Neural progenitor cell (in vitro differentiated cells): ENCODE data around the gene CHRD.

ENCODE experiments used
- EZH2 ChIP-seq: fragments of 200-600 bp; sonication (generic); IDR thresholded peaks from 2 replicates; pipeline ENCODE4 v1.6.1; 2017; ENCODE audit warnings: antibody characterized with exemption, mild to moderate bottlenecking, moderate library complexity
- TF ChIP-seq, protein P1 (sequence below): fragments of 200-600 bp; sonication (generic); IDR thresholded peaks from 2 replicates; pipeline ENCODE4 v1.5.1; 2017; ENCODE audit warnings: antibody characterized with exemption, mild to moderate bottlenecking

DNA sequence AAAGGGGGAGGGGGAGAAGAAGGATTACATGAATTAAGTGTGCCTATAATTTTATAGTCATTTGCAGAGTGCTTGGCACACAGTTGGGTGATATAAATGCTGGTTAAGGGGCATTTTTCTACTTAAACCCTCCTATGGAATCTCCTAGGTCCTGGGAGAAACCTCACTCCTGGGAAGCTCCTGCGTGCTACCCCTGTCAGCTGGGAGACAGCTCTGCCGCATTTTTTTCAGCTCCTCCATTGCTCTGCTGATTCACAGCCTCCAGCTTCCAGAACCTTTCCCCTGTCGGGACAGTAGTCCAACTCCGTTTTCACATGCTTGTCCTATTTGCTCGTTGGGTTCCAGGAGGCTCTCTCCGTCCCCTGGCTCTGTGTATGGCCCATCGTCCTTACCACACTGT, 59.2 kb downstream of the CHRD start:
- TF ChIP-seq, protein P1, sequence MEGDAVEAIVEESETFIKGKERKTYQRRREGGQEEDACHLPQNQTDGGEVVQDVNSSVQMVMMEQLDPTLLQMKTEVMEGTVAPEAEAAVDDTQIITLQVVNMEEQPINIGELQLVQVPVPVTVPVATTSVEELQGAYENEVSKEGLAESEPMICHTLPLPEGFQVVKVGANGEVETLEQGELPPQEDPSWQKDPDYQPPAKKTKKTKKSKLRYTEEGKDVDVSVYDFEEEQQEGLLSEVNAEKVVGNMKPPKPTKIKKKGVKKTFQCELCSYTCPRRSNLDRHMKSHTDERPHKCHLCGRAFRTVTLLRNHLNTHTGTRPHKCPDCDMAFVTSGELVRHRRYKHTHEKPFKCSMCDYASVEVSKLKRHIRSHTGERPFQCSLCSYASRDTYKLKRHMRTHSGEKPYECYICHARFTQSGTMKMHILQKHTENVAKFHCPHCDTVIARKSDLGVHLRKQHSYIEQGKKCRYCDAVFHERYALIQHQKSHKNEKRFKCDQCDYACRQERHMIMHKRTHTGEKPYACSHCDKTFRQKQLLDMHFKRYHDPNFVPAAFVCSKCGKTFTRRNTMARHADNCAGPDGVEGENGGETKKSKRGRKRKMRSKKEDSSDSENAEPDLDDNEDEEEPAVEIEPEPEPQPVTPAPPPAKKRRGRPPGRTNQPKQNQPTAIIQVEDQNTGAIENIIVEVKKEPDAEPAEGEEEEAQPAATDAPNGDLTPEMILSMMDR = no peak
- TF ChIP-seq EZH2 = no peak
